HG02981 (cell line): ENCODE measurements around the gene C4orf54.

Source experiments
- ATAC-seq: cut with Tn5 transposase; IDR thresholded peaks from one replicate; pipeline ENCODE4 v1.9.1; 2021; ENCODE audit warnings: mild to moderate bottlenecking, moderate library complexity; ENCODE audit not compliant: unreplicated experiment

The C4orf54 gene

GRCh38 chr4:99652596-99653436, 4.8 kb downstream of the C4orf54 start:
- no peak for ATAC-seq

- ATAC-seq = no peak
Measured at GRCh38 chr4:99651811-99652485, 5.7 kb downstream of the C4orf54 start.

- no peak for ATAC-seq
Measured at GRCh38 chr4:99651016-99651769, 6.4 kb downstream of the C4orf54 start.

- no peak for ATAC-seq
Measured at GRCh38 chr4:99649778-99650177, 7.8 kb downstream of the C4orf54 start.

GRCh38 chr4:99649208-99649607, 8.4 kb downstream of the C4orf54 start:
- no peak for ATAC-seq

GRCh38 chr4:99648321-99648720, 9.3 kb downstream of the C4orf54 start:
- ATAC-seq = no peak

GRCh38 chr4:99647071-99647470, 10.6 kb downstream of the C4orf54 start:
- ATAC-seq = no peak

- no peak for ATAC-seq
Measured at GRCh38 chr4:99645638-99646037, 12.0 kb downstream of the C4orf54 start.

GRCh38 chr4:99645036-99645435, 12.6 kb downstream of the C4orf54 start:
- ATAC-seq = no peak

- no peak for ATAC-seq
Measured at GRCh38 chr4:99644453-99644852, 13.2 kb downstream of the C4orf54 start.

GRCh38 chr4:99642725-99643489, 14.7 kb downstream of the C4orf54 start:
- no peak for ATAC-seq

GRCh38 chr4:99640676-99641075, 17.0 kb downstream of the C4orf54 start:
- no peak for ATAC-seq

GRCh38 chr4:99637174-99637573, 20.5 kb downstream of the C4orf54 start:
- no peak for ATAC-seq

- ATAC-seq = no peak
Measured at GRCh38 chr4:99636422-99636821, 21.2 kb downstream of the C4orf54 start.

- no peak for ATAC-seq
Measured at GRCh38 chr4:99635601-99636000, 22.0 kb downstream of the C4orf54 start.

- ATAC-seq = no peak
Measured at GRCh38 chr4:99634742-99635360, 22.8 kb downstream of the C4orf54 start.

GRCh38 chr4:99633772-99634171, 23.9 kb downstream of the C4orf54 start:
- ATAC-seq = no peak

- no peak for ATAC-seq
Measured at GRCh38 chr4:99630857-99631360, 26.7 kb downstream of the C4orf54 start.

- ATAC-seq = no peak
Measured at GRCh38 chr4:99629962-99630554, 27.6 kb downstream of the C4orf54 start.

- no peak for ATAC-seq
Measured at GRCh38 chr4:99628040-99628439, 29.6 kb downstream of the C4orf54 start.
